NCI-H345 (cell line): ENCODE results near the gene ADCY5.

Source experiments
- DNase-seq: peaks from one replicate; lab custom pipeline; 2025; lab: John Stamatoyannopoulos, UW

Gene ADCY5

GRCh38 chr3:123301331-123302184 is 147.3 kb downstream of the ADCY5 start:
- no peak for DNase-seq

GRCh38 chr3:123300583-123300982 is 148.3 kb downstream of the ADCY5 start:
- DNase-seq = no peak

GRCh38 chr3:123300056-123300455 is 148.8 kb downstream of the ADCY5 start:
- no peak for DNase-seq

- no peak for DNase-seq
These were observed 149.3 kb downstream of the ADCY5 start for GRCh38 chr3:123299581-123299980.

- no peak for DNase-seq
These were observed 150.0 kb downstream of the ADCY5 start for GRCh38 chr3:123298903-123299302.

GRCh38 chr3:123297627-123297899 is 151.3 kb downstream of the ADCY5 start:
- DNase-seq = no peak

GRCh38 chr3:123296836-123297626 is 151.9 kb downstream of the ADCY5 start:
- DNase-seq = no peak

- no peak for DNase-seq
These were observed 152.6 kb downstream of the ADCY5 start for GRCh38 chr3:123296261-123296660.

- no peak for DNase-seq
These were observed 153.0 kb downstream of the ADCY5 start for GRCh38 chr3:123295901-123296250.

GRCh38 chr3:123295171-123295900 is 153.6 kb downstream of the ADCY5 start:
- no peak for DNase-seq

- no peak for DNase-seq
These were observed 154.5 kb downstream of the ADCY5 start for GRCh38 chr3:123294296-123294938.

- no peak for DNase-seq
These were observed 156.3 kb downstream of the ADCY5 start for GRCh38 chr3:123292321-123293310.

GRCh38 chr3:123291404-123291803 is 157.5 kb downstream of the ADCY5 start:
- no peak for DNase-seq

GRCh38 chr3:123290962-123291361 is 157.9 kb downstream of the ADCY5 start:
- DNase-seq = no peak

- DNase-seq = no peak
These were observed 158.6 kb downstream of the ADCY5 start for GRCh38 chr3:123290107-123290930.

- no peak for DNase-seq
These were observed 159.3 kb downstream of the ADCY5 start for GRCh38 chr3:123289391-123290106.

GRCh38 chr3:123287962-123288302 is 161.0 kb downstream of the ADCY5 start:
- no peak for DNase-seq

- no peak for DNase-seq
These were observed 161.6 kb downstream of the ADCY5 start for GRCh38 chr3:123287051-123287961.
